OCI-LY1 (cell line): Measurements from ENCODE around the gene MYLK2.

Source experiments
- H2AFZ ChIP-seq: fragments of 200-600 bp; sonication (generic), shearing (Covaris generic); 2 replicates; pipeline ENCODE4 v1.6.0; 2014; ENCODE audit warnings: antibody characterized with exemption, mild to moderate bottlenecking, low read length
- H3F3A ChIP-seq: fragments of 200-600 bp; sonication (generic), shearing (Covaris generic); 2 replicates; pipeline ENCODE4 v1.6.0; 2014; ENCODE audit warnings: mild to moderate bottlenecking, antibody characterized with exemption, low read length, moderate library complexity; ENCODE audit not compliant: insufficient read depth
- H3K27ac ChIP-seq: fragments of 200-600 bp; sonication (generic); 2 replicates; pipeline ENCODE4 v1.5.1; 2014; ENCODE audit warnings: low read length, mixed run types, mild to moderate bottlenecking, low read depth; ENCODE audit not compliant: poor library complexity, severe bottlenecking
- H3K27me3 ChIP-seq: fragments of 200-600 bp; sonication (generic); 2 replicates; pipeline ENCODE4 v1.6.0; 2014; ENCODE audit warnings: antibody characterized with exemption, mild to moderate bottlenecking, low read length, moderate library complexity; ENCODE audit not compliant: insufficient read depth
- H3K36me3 ChIP-seq: fragments of 200-600 bp; sonication (generic); 2 replicates; pipeline ENCODE4 v1.6.1; 2014; ENCODE audit warnings: mild to moderate bottlenecking, antibody characterized with exemption, low read length, moderate library complexity, mixed read lengths; ENCODE audit not compliant: insufficient read depth
- H3K4me1 ChIP-seq: fragments of 200-600 bp; sonication (generic); 2 replicates; pipeline ENCODE4 v1.5.1; 2014; ENCODE audit warnings: mild to moderate bottlenecking, low read length, moderate library complexity; ENCODE audit not compliant: insufficient read depth, severe bottlenecking
- H3K4me2 ChIP-seq: fragments of 200-600 bp; sonication (generic), shearing (Covaris generic); 2 replicates; pipeline ENCODE4 v1.6.1; 2014; ENCODE audit warnings: low read length
- H3K4me3 ChIP-seq: fragments of 200-600 bp; sonication (generic); 2 replicates; pipeline ENCODE4 v1.5.1; 2014; ENCODE audit warnings: low read length, low read depth, mild to moderate bottlenecking, mixed read lengths; ENCODE audit not compliant: poor library complexity, severe bottlenecking
- H3K79me2 ChIP-seq: fragments of 200-600 bp; shearing (Covaris generic); 2 replicates; pipeline ENCODE4 v1.6.1; 2016; ENCODE audit warnings: mixed run types, low read length, mixed read lengths; ENCODE audit not compliant: insufficient read depth
- H3K9ac ChIP-seq: fragments of 200-600 bp; sonication (generic), shearing (Covaris generic); 2 replicates; pipeline ENCODE4 v1.6.1; 2014; ENCODE audit warnings: mild to moderate bottlenecking, low read length, mixed read lengths
- H3K9me2 ChIP-seq: fragments of 200-600 bp; sonication (generic), shearing (Covaris generic); 2 replicates; pipeline ENCODE4 v1.6.1; 2014; ENCODE audit warnings: low read depth, mild to moderate bottlenecking, low read length, mixed read lengths
- H3K9me3 ChIP-seq: fragments of 200-600 bp; shearing (Covaris generic); 2 replicates; pipeline ENCODE4 v1.6.1; 2014; ENCODE audit warnings: low read length, mixed read lengths
- H4K20me1 ChIP-seq: fragments of 200-600 bp; sonication (generic), shearing (Covaris generic); 2 replicates; pipeline ENCODE4 v1.6.0; 2016; ENCODE audit warnings: mild to moderate bottlenecking, low read length; ENCODE audit not compliant: insufficient read depth
- CTCF ChIP-seq: fragments of 200-600 bp; sonication (generic), shearing (Covaris generic); IDR thresholded peaks from 2 replicates; pipeline ENCODE4 v1.5.1; 2017; ENCODE audit warnings: mild to moderate bottlenecking, antibody characterized with exemption, low read length, moderate library complexity, mixed read lengths
- EZH2 ChIP-seq: fragments of 200-600 bp; sonication (generic), shearing (Covaris generic); IDR thresholded peaks from 2 replicates; pipeline ENCODE4 v1.8.0; 2017; ENCODE audit warnings: borderline replicate concordance, mixed run types, mild to moderate bottlenecking, antibody characterized with exemption, low read length, moderate library complexity, mixed read lengths

MYLK2 gene

GRCh38 chr20:31817461-31817860 is 1.7 kb upstream of the MYLK2 start:
- Histone ChIP-seq H3K9me3 (no peaks in the 10 kb centered on the region), H2AFZ (no peak overlapping the region), H3K9me2 (no peaks in the 10 kb centered on the region), H3K4me1 (no peaks in the 10 kb centered on the region), H4K20me1 (no peaks in the 10 kb centered on the region), H3K4me2 (no peak overlapping the region), H3K36me3 (no peaks in the 10 kb centered on the region), H3K9ac (no peak overlapping the region), H3F3A (no peaks in the 10 kb centered on the region), H3K27me3 (no peaks in the 10 kb centered on the region), H3K27ac (no peak overlapping the region), H3K79me2 (no peaks in the 10 kb centered on the region), H3K4me3 (no peak overlapping the region)
- no peak for TF ChIP-seq CTCF

GRCh38 chr20:31818376-31818908 is 714 bp upstream of the MYLK2 start:
- no peaks in the 10 kb centered on the region for H3F3A ChIP-seq
- no peaks in the 10 kb centered on the region for H3K79me2 ChIP-seq
- no peaks in the 10 kb centered on the region for H3K27me3 ChIP-seq
- H3K36me3 ChIP-seq = no peaks in the 10 kb centered on the region
- no peak overlapping the region for H3K27ac ChIP-seq
- H2AFZ ChIP-seq = no peak overlapping the region
- no peaks in the 10 kb centered on the region for H4K20me1 ChIP-seq
- no peaks in the 10 kb centered on the region for H3K4me1 ChIP-seq
- no peak overlapping the region for H3K4me2 ChIP-seq
- H3K9me2 ChIP-seq = no peaks in the 10 kb centered on the region
- no peaks in the 10 kb centered on the region for H3K9me3 ChIP-seq
- H3K9ac ChIP-seq = no peak overlapping the region
- H3K4me3 ChIP-seq = no peak overlapping the region
- TF ChIP-seq EZH2 = no peak
- TF ChIP-seq CTCF = no peak

DNA sequence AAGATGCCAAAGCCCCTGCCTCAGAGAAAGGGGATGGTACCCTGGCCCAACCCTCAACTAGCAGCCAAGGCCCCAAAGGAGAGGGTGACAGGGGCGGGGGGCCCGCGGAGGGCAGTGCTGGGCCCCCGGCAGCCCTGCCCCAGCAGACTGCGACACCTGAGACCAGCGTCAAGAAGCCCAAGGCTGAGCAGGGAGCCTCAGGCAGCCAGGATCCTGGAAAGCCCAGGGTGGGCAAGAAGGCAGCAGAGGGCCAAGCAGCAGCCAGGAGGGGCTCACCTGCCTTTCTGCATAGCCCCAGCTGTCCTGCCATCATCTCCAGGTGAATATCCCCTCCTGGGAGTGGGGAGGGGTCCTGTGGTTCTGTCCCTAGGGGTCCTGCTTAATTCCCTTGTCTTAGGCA is 1.1 kb downstream of the MYLK2 start:
- no peaks in the 10 kb centered on the region for H3K9me2 ChIP-seq
- no peak overlapping the region for H3K4me3 ChIP-seq
- H3K9ac ChIP-seq = no peak overlapping the region
- no peak overlapping the region for H3K27ac ChIP-seq
- no peaks in the 10 kb centered on the region for H3F3A ChIP-seq
- H3K36me3 ChIP-seq = no peaks in the 10 kb centered on the region
- H4K20me1 ChIP-seq = no peaks in the 10 kb centered on the region
- no peak overlapping the region for H3K4me2 ChIP-seq
- H3K4me1 ChIP-seq = no peaks in the 10 kb centered on the region
- H2AFZ ChIP-seq = no peak overlapping the region
- no peaks in the 10 kb centered on the region for H3K79me2 ChIP-seq
- H3K27me3 ChIP-seq = no peaks in the 10 kb centered on the region
- TF ChIP-seq CTCF = no peak
- no peak for TF ChIP-seq EZH2
- H3K9me3 ChIP-seq = no peaks in the 10 kb centered on the region
